NCI-H510A treated with DMSO at 0.1 percent for 48 hours (cell line): ENCODE data around the gene KLF1.
A peak's percentile ranks its signal among the peaks of the same experiment; 100 is the strongest.
"Not testable (repeated sequence)": the region's sequence is repeated elsewhere in the genome, so short reads cannot be mapped to it uniquely, and the experiment has no call there.

ENCODE experiments used
- DNase-seq: peaks from one replicate; lab custom pipeline; 2025; lab: John Stamatoyannopoulos, UW

Gene KLF1

DNA sequence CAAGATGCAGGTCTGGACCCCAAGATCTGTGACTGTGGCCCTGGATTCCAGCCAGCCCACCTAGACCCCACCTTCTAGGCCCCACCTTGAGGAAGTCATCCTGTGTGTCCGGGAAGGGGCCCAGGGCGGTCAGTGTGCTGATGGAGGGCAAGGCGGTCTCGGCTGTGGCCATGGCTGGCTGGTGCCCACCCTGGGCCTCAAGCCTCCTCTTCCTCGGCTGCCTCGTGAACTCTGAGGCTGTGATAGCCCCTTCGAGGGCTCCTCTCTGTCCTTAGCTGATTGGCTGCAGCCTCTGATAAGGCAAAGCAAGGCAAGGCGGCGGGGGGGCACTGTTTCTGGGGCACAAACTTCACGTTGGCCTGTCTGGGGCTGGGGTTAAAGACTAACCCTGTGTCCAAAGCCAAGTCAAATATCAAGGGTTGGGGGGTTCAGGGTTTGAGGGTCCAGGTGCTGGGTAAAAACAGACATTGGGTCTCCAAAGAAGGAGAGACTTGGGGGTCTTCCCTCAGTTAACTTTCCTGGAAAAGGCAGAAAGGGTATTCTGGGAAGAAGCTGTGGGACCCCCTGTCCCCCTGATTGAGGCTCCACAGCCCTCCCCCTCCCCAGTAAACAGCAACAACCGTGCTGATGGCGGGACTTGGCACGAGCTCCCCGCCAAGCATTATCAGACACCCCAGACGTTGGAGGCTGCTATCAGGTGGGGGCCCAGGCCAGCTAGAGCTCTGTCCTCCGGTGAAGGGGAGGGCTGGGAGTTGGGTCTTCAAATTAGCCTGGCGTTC lies at the start of gene KLF1:
Gene KLF1 (minus strand): TSS at position 233 of the 779 bp plus-strand sequence. CDS start 61 bp downstream, at position 172.
- DNase-seq = no peak

DNA sequence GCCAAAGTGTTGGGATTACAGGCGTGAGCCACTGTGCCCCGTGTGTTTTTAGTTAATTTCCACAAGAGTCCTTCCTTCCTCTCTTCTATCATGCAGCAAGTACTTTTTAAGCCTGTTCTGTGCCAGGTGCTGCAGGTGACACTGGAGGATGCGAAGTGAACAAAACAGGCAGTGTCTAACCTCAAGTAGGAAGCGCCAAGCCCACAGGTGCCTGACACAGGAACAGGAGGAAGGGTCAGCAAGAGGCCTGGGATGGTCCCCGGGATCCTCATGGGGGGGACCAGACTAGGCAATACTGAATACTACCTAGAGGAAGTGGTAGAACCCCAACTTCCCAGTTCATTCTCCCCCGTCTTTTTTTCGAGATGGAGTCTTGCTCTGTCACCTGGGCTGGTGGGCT lies 49.6 kb upstream of the KLF1 start:
- DNase-seq = no peak

DNA sequence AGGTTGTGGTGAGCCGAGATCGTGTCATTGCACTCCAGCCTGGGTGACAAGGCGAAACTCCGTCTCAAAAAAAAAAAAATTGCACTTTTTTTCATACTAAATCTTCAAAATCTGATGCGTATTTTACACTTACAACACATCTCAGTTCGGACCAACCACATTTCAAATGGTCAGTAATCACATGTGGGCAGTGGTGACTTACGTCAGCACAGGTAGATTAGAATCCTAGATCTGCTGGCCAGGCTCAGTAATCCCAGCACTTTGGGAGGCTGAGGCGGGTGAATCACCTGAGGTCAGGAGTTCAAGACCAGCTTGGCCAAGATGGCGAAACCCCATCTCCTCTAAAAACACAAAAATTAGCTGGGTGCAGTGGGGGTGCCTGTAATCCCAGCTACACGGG lies 48.1 kb upstream of the KLF1 start:
- no peak for DNase-seq

DNA sequence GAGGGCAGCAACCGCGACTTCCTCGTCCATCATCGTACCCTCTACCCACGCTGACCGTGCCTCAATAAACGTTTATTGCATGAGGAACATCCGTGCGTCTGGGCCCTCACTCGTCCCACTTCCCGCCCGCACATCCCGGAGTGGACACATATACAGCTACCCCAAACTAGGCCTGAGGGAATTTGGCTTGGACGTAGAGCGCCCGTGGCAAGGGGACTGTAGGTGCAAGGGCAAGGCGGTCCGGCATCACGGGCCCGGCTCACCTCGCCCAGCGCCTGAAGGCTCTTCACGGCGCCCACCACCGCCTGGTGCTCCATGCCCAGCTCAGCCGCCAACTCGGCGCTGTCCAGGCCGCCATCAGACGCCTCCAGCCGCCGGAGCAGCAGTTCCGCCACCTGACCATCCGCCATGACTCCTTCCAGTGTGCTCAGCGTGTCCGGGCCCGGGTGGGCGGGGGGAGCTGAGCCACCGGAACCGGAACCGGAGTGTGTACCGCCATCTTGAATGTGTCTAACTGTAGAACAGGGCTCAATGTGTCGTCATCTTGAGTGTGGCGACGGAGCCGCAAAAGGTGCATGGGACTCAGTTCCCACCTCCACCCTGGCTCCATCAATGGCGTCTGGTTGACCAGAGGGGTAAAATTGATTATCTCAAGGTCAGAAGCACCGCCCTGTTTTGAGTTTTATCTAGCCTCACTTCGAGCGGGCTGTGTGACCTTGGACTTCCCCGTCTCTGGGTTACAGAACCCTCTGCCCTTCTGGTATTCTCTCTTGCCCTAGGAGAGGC lies 46.5 kb upstream of the KLF1 start, which contains the start of gene FARSA:
Gene FARSA (minus strand): TSS at position 425 of the 786 bp plus-strand sequence. CDS start 15 bp downstream, at position 410.
- DNase-seq = peak; percentile 81

DNA sequence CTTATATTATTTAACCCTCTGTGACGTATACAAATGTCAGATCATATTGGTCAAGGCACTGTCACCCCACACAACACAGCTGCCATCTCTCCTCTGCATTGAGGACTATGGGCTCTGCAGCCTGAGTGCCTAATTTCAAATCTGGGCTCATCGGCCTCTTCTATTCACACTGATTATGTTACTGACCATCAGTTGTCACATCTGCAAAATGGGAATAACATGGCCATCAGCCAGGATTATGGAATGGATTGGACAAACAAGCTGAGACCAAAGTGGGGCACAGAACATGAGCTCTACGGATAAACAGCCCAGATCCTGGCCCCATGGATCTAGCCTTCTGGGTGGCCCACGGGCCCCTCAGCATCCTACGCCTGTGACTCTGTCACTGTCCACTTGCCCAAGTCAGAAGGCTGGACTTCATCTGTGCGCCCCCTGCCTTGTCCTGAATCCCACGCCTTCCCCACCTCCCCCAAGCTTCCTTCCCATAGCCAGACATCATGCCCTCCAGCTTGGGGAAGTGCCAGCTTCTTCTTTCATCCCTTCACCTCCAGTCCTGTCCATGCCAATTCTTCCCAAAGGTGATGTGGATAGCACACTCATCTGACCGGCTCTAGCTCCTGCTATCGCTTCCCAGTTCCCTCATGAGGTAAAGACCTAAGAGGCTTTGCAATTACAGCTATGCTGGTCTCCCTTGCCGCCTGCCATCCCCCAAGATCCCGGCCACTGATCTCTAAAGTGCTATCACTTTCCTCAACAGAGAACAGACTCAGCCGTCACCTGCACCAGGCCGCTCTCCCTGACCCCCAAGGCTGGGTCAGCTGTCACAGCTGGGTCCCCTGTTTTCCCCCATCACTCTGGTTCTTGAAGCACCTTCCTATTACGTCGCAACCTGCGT lies 45.6 kb upstream of the KLF1 start:
- DNase-seq = no peak

DNA sequence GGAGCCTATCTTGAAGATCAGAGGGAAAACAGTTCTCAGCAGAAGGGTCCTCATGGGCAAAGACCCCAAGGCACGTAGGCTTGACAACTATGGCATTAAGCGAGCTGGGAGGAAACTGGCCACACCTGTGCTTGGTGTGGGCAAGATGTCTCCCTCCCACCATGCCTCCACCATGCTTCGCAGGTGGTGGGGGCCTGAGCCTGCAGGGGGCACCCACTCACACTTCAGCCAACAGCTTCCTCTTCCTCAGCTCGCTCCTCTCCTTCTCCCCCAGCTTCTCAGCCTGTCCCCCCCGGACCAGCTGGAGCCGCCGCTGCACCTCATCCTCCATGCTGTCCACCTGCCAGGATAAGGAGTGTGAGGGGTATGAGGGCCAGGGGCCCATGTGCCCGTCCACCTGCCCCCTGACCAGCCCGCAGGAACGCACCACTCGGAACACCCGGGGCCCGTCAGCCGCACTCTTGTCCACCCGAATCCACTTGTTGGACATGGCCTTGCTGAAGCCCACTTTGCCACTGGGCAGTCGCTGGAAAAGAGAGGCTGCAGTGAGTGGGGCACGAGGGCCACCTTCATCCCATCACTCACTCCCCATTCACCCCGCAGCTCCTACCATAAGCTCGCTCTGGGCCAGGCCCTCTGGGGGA lies 43.1 kb upstream of the KLF1 start:
- no peak for DNase-seq

DNA sequence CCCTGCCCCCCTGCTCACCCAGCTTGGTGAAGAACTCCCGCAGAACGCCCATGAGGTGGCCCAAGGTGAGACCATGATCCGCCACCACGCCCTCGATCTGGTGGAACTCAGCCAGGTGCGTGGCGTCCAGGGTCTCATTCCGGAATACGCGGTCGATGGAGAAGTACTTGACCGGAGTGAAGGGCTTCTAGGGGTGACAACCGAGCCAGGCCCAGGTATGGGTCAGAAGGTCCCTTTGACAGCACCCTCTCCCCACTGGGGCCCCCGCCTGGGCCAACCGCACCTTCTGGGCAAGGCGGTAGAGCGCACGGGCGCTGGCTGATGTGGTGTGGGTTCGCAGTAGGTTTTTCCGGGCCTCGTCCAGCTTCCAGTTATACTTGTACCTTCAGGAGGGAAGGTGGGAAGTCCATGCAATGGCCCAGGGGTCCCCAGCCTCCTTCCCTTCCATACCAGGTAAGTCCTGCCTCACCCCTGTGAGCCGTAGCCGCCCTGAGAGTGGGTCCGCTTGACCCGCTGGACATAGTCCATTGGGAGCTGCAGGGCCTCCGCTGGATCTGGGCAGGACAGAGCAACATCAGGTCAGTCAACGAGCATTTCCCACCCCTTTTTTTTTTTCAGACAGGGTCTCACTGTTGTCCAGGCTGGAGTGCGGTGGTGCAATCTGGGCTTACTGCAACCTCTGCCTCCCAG lies 37.8 kb upstream of the KLF1 start:
- DNase-seq = no peak

DNA sequence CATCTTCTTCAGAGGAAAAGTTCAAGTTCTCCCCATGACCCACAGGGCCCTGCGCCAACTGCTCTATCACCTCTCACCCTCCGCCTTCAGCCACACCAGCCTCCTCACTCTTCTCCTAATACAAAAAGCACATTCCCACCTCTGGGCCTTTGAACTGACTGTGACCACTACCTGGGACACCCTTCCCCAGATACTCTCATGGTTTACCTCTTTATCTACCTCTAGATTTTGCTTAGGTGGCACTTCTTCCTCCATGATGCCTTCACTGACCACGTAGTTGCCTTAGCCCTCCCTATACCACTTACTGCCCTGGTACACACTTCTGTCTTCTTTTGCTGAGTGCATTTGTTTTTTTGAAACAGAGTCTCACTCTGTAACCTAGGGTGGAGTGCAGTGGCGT lies 36.0 kb upstream of the KLF1 start:
- DNase-seq = no peak

DNA sequence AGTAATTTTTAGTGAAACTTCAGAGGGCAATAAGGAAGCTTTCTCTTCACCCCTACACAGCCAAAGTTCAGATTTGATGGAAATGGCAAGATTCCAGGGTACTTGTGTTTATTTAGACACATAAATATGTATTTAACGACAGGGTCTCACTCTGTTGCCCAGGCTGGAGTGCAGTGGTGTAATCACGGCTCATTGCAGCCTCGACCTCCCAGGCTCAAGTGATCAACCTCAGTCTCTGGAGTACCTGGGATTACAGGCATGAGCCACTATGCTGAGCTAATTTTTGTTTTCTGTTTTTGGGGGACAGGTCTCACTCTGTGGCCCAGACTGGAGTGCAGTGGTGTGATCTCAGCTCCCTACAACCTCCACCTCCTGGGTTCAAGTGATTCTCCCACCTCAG lies 34.0 kb upstream of the KLF1 start:
- no peak for DNase-seq

DNA sequence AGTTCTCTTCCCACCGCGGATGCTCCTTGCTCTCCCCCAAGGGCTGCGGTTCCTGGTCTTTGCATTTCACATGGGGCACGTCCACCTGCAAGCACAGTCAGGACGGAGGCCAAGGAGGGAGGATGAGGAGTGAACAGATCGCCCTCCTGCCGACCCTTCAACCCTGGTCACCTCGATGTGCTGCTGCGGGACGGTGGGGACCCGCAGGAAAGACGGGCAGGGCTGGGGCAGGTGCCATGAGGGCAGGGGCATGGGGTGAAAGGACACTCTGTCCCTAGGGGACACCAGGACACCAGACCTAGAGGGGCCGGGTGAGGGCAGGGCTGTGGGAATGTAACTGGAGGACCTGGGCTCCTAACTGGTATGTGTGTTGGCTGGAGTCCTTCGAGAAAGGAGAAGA lies 31.3 kb upstream of the KLF1 start:
- DNase-seq = no peak

DNA sequence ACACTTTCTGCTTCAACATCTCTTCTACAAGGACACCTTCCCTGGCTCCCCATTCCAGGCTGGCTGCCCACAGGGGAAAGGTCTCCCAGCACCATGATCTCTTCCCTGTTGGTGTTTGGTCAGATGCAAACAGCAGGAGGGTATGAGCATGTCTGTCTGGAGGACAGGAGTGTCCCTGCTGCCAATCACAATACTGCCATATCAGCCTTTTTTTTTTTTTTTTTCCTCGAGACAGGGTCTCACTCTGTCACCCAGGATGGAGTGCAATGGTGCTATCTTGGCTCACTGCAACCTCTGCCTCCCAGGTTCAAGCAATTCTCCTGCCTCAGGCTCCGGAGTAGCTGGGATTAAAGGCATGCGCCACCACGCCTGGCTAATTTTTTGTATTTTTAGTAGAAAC lies 28.9 kb upstream of the KLF1 start:
- DNase-seq = not testable (repeated sequence)

DNA sequence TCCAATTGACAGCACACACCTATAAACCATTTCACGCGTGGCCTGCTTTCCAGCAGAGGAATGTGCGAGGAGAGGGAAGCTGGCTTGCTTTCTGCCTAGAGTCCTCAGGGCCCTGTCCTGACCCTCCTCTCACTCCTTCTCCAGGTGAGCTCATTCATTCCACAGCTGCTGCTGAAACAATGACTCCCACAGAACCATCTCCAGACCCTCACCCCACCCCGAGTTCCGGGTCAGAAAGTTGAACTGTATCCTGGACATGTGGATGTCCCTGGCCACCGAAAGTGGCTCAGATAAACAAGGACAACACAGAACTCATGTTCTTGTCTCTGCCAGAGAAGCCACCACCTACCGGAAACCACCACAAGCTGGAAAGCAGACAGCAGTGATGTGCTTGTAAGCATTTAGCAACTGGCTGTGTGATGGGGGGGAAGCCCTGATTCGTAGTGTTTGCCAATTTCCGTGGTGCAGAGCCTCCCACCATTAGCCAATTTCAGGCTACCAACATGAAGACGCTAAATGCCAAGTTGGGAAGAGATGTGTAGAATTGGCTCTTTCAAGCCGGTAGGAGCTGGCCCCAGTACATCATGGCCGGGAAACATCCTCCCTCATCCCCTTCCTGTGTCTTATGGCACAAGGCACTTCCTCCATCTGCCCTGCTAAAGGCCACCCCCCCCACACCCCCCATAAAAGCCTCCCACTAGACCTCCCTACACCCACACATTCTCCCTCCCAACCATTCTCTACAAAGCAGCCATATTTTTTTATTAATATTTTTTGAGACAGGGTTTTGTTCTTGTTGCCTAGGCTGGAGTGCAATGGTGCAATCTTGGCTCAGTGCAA lies 27.1 kb upstream of the KLF1 start:
- peak; percentile 80 for DNase-seq

DNA sequence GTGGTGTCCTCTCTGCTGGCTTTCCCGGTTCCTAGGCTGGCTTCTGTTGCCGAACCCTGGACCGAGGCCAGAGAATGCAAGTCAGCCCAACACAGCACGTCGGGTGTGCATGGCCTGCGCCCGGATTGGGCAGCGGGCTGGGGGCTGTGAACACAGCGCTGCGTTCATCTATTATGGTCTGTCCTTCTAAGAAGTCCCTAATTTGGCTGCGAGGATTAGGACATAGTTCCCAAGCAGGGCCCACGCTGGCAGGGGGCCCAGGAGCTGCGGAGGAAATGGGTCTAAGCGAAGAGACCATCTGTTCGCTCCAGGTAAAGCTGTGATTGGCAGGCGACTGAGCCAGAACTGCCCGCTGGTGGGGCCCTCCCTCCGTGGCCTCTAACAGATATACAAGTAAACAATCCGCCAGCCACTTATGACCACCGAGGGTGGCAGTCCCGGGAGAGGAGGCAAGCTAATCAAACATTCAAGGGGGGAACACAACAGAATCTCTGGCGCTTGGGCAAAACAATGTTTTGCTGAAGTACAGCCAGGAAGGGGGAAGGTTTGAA lies 26.1 kb upstream of the KLF1 start:
- DNase-seq = peak; percentile 95

DNA sequence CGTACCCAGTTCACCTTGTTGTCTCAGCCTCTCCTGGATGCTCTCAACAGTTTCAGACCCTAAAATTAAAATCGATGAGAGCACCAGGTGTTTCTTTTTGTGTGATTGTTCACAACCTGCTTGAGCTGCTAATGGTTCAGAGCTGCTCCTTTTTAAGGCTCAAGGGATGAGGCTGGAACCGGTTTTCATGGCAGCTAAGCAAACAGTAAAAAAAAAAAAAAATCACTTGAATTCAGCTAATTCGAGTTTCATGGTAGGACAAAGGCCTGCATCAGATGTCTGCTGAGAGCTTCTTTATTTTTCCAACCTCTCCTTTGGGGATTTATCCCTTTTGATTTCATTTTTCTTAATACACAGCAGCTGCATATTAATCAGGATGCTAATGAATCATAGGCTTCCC lies 25.6 kb upstream of the KLF1 start:
- DNase-seq = peak; percentile 94

DNA sequence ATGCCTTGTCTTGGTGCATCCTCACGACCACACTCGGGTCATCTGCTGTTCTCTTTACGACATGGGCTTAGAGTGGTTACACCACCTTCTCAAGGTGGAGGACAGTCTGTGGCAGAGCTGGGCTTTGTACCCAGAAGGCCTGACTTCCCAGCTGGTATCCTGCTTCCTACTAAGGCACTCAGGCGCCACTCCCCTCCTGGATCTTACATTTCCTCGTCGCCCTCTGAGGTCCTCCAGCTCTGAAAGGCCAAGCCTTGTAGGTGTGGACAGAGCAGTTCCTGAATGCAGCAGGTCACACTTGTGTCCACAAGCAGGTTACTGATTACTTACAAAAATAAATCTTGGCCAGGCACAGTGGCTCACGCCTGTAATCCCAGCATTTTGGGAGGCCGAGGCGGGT lies 20.2 kb upstream of the KLF1 start:
- DNase-seq = no peak

DNA sequence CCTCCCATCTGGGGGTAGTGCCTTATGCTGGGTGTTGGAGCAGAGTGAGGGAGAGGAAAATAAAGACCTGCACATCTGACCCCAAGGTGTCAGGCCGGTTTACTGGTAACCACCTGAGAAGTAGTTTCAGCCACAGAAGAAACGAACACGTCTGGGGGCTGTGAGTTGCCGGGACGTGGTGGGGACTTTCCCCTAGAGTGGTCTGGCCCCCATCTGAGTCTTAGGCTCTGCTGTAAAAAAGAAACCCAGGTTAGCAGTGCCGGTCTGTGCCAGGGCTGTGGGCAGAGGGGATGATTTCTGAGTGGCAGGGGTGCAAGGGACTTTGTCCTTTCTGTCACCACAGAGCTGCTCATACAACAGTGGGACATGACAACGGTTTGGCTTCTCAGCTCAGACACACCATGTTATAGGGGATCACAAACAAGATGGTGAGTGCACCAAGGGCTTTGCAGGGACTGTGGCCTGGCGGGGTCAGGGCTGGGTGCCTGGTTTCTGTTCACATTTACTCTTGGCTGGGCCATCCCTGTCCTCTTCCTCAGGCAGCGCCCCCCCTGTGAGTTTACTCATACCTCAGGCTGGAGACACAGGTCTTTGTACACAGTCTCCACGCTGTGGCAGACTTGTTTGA lies 13.0 kb upstream of the KLF1 start:
- DNase-seq = no peak

DNA sequence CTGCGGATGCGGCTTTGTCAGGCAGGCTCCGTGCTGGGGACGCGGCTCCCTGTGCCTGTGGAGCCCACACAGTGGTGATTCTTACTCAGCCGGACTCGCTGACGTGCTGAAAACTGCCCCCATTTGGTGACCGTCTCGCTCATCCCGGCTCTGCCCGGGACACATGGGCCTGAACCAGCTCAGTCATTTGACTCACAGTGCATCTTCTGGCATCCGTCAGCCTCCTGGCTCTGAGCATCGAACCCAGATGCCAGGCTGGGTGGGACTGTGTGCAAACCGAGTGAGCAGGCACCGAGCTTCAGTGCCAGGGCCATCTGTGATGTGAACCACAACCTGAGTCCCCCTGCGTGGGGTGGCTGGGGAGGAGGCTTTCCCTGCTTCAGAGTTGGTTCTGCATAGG lies 9.5 kb upstream of the KLF1 start:
- no peak for DNase-seq

DNA sequence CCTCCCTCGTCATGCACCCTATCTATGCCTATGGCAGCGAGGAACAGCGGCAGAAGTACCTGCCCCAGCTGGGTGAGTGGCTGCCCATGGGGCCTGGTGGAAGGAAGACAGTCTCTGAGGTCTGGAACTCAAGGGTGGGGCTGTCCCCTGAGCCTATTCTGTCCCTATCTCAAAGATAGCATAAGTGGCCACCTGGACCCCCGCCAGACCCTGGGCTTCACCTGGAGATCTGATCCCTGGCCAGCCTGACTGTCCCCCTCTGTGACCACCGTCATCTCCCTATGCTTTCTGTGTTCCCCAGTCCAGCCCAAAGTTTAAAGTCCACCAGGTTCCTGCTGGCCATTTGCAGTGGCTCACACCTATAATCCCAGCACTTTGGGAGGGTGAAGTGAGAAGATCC lies 6.6 kb upstream of the KLF1 start:
- no peak for DNase-seq

DNA sequence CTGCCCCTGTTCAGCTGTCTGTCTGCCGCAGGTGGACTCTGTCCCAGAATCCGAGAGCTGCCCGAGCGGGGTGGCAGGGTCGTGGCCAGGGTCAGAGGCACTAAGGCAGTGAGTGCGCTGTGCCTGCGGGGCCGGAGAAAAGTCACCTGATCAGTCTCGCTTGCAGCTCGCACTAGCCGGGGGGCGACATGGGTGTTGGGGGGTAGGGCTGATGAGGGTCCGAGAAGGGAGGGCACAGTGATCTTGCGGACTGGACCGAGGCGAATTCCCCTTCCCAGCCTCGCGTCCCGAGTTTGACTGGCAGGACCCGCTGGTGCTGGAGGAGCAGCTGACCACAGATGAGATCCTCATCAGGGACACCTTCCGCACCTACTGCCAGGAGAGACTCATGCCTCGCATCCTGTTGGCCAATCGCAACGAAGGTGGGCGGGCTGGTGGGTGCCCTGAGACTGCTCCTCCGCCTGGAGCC lies 4.6 kb upstream of the KLF1 start:
- no peak for DNase-seq
